Lower leg skin (tissue), 3 donors: ENCODE measurements around the gene RGMA.

Experiments
- CTCF ChIP-seq, 3 donors: fragments of 450-650 bp; IDR thresholded peaks; one replicate each; pipeline ENCODE4 v1.5.1; 2016; ENCODE audit warnings: antibody characterized with exemption in 3 of 3, mild to moderate bottlenecking in 3 of 3, moderate library complexity in 2 of 3
- POLR2A ChIP-seq, 2 donors: fragments of 450-650 bp; IDR thresholded peaks; one replicate each; pipeline ENCODE4 v1.6.1; 2016 to 2017; ENCODE audit warnings: antibody characterized with exemption in 2 of 2, mild to moderate bottlenecking in 1 of 2, moderate library complexity in 1 of 2

- TF ChIP-seq CTCF (IDR thresholded peaks at IDR 0.05) (no peak), POLR2A (IDR thresholded peaks at IDR 0.05) (no peak)
Measured at GRCh38 chr15:93033434-93034045, 55.5 kb downstream of the RGMA start.
